ENCODE measurements around the gene DISC1. TPM values are rescaled to one million over a fixed set of nuclear protein-coding genes. Genes with fewer than 3 reads are reported as not detected.

DISC1 gene
- total RNA-seq, 1 donor from 2014 or later, result 4.3 TPM

- ATAC-seq, result no peak
- intact Hi-C loops (cut with micrococcal nuclease), result no loop called here
- no peak for DNase-seq
Observed at GRCh38 chr1:231976231-231976630, 349.6 kb downstream of the DISC1 start.

- no peak for ATAC-seq
- intact Hi-C loops (cut with micrococcal nuclease), result no loop called here
- DNase-seq, result no peak
Observed at GRCh38 chr1:231981675-231982074, 355.1 kb downstream of the DISC1 start.

GRCh38 chr1:231982871-231983587 lies 356.4 kb downstream of the DISC1 start:
- intact Hi-C loops (cut with micrococcal nuclease), result no loop called here
- DNase-seq, result no peak
- ATAC-seq, result no peak

- DNase-seq (no peak), ATAC-seq (no peak)
- intact Hi-C loops (cut with micrococcal nuclease), result no loop called here
Observed at GRCh38 chr1:231983588-231984193, 357.1 kb downstream of the DISC1 start.

- DNase-seq (no peak), ATAC-seq (no peak)
- intact Hi-C loops (cut with micrococcal nuclease), result no loop called here
Observed at GRCh38 chr1:231985296-231986023, 358.9 kb downstream of the DISC1 start.

GRCh38 chr1:231986631-231987336 lies 360.2 kb downstream of the DISC1 start:
- intact Hi-C loops (cut with micrococcal nuclease), result no loop called here
- ATAC-seq (peak; percentile 77), DNase-seq (no peak)

- peak; percentile 63 for ATAC-seq
Observed at GRCh38 chr1:231990388-231990787, 363.8 kb downstream of the DISC1 start.

GRCh38 chr1:231991231-231991630 lies 364.6 kb downstream of the DISC1 start:
- no peak for ATAC-seq
- no peak for DNase-seq
- intact Hi-C loops (cut with micrococcal nuclease), result no loop called here

More at GRCh38 chr1:231990388-231990787, 363.8 kb downstream of the DISC1 start:
- DNase-seq, result no peak
- intact Hi-C loops (cut with micrococcal nuclease), result no loop called here

- intact Hi-C loops (cut with micrococcal nuclease), result no loop called here
- ATAC-seq (no peak), DNase-seq (no peak)
Observed at GRCh38 chr1:231993968-231994455, 367.4 kb downstream of the DISC1 start.

GRCh38 chr1:231998791-231999190 lies 372.2 kb downstream of the DISC1 start:
- intact Hi-C loops (cut with micrococcal nuclease), result no loop called here
- ATAC-seq, result no peak
- no peak for DNase-seq

- DNase-seq (no peak), ATAC-seq (no peak)
- intact Hi-C loops (cut with micrococcal nuclease), result no loop called here
Observed at GRCh38 chr1:232005300-232005699, 378.7 kb downstream of the DISC1 start.

- DNase-seq (no peak), ATAC-seq (no peak)
- intact Hi-C loops (cut with micrococcal nuclease), result no loop called here
Observed at GRCh38 chr1:232009741-232010140, 383.2 kb downstream of the DISC1 start.

GRCh38 chr1:232011961-232012360 lies 385.4 kb downstream of the DISC1 start:
- DNase-seq, result no peak
- ATAC-seq, result no peak
- intact Hi-C loops (cut with micrococcal nuclease), result no loop called here

GRCh38 chr1:232012773-232013386 lies 386.3 kb downstream of the DISC1 start:
- peak; percentile 39 for DNase-seq
- ATAC-seq, result peak; percentile 95
- intact Hi-C loops (cut with micrococcal nuclease), result no loop called here

GRCh38 chr1:232014941-232015340 lies 388.4 kb downstream of the DISC1 start:
- intact Hi-C loops (cut with micrococcal nuclease), result no loop called here
- ATAC-seq (no peak), DNase-seq (no peak)

GRCh38 chr1:232016616-232017015 lies 390.0 kb downstream of the DISC1 start:
- no peak for ATAC-seq
- DNase-seq, result no peak
- intact Hi-C loops (cut with micrococcal nuclease), result no loop called here

- intact Hi-C loops (cut with micrococcal nuclease), result no loop called here
- ATAC-seq (no peak), DNase-seq (no peak)
Observed at GRCh38 chr1:232017057-232017456, 390.5 kb downstream of the DISC1 start.

GRCh38 chr1:232017759-232018158 lies 391.2 kb downstream of the DISC1 start:
- DNase-seq (no peak), ATAC-seq (no peak)
- intact Hi-C loops (cut with micrococcal nuclease), result no loop called here

Measured in left ventricle myocardium superior (tissue), 1 donor.